DOHH2 (cell line): ENCODE measurements around the gene ASRGL1.

Source experiments
- H3F3A ChIP-seq: fragments of 200-600 bp; sonication (generic), shearing (Covaris generic); 2 replicates; pipeline ENCODE4 v1.6.0; 2016; ENCODE audit warnings: antibody characterized with exemption, mild to moderate bottlenecking; ENCODE audit not compliant: control insufficient read depth, insufficient read depth
- H3K27ac ChIP-seq: fragments of 200-600 bp; sonication (generic); 2 replicates; pipeline ENCODE4 v1.5.1; 2014; ENCODE audit warnings: low read depth, mild to moderate bottlenecking, low read length, moderate library complexity
- H3K27me3 ChIP-seq: fragments of 200-600 bp; sonication (generic); 2 replicates; pipeline ENCODE4 v1.6.1; 2014; ENCODE audit warnings: mild to moderate bottlenecking, low read length, mixed read lengths; ENCODE audit not compliant: control insufficient read depth
- H3K36me3 ChIP-seq: fragments of 200-600 bp; sonication (generic); 2 replicates; pipeline ENCODE4 v1.6.1; 2014; ENCODE audit warnings: mild to moderate bottlenecking, low read length, moderate library complexity, mixed read lengths; ENCODE audit not compliant: control insufficient read depth
- H3K4me1 ChIP-seq: fragments of 200-600 bp; sonication (generic); 2 replicates; pipeline ENCODE4 v1.6.1; 2014; ENCODE audit warnings: mild to moderate bottlenecking, low read length, mixed read lengths; ENCODE audit not compliant: control insufficient read depth
- H3K4me2 ChIP-seq: fragments of 200-600 bp; sonication (generic); 2 replicates; pipeline ENCODE4 v1.6.0; 2014; ENCODE audit warnings: mild to moderate bottlenecking, low read length, moderate library complexity
- H3K4me3 ChIP-seq: fragments of 200-600 bp; sonication (generic); 2 replicates; pipeline ENCODE4 v1.5.1; 2014; ENCODE audit warnings: mild to moderate bottlenecking, low read length, mixed read lengths
- H3K79me2 ChIP-seq: fragments of 200-600 bp; sonication (generic); 2 replicates; pipeline ENCODE4 v1.6.1; 2014; ENCODE audit warnings: mild to moderate bottlenecking, low read length, mixed read lengths; ENCODE audit not compliant: control insufficient read depth
- H3K9me2 ChIP-seq: fragments of 200-600 bp; sonication (generic); replicated peaks from 2 replicates; pipeline ENCODE4 v1.6.1; 2014; ENCODE audit warnings: mild to moderate bottlenecking, low read length, mixed read lengths; ENCODE audit not compliant: control insufficient read depth
- H3K9me3 ChIP-seq: fragments of 200-600 bp; sonication (generic); 2 replicates; pipeline ENCODE4 v1.6.1; 2014; ENCODE audit warnings: antibody characterized with exemption, low read length, mixed read lengths; ENCODE audit not compliant: control insufficient read depth, insufficient read depth
- H4K20me1 ChIP-seq: fragments of 200-600 bp; sonication (generic); 2 replicates; pipeline ENCODE4 v1.6.0; 2014; ENCODE audit warnings: low read depth, mild to moderate bottlenecking, antibody characterized with exemption, low read length, moderate library complexity; ENCODE audit not compliant: control insufficient read depth, insufficient read depth
- CTCF ChIP-seq: fragments of 200-600 bp; sonication (generic); IDR thresholded peaks from one replicate; pipeline ENCODE4 v1.5.1; 2014; ENCODE audit warnings: antibody characterized with exemption, mild to moderate bottlenecking, low read depth, low read length; ENCODE audit not compliant: poor library complexity, severe bottlenecking
- EZH2phosphoT487 ChIP-seq: fragments of 200-600 bp; sonication (generic); IDR thresholded peaks from 2 replicates; pipeline ENCODE4 v1.6.1; 2017; ENCODE audit warnings: borderline replicate concordance, mild to moderate bottlenecking, antibody characterized with exemption, low read length, moderate library complexity, mixed read lengths

ASRGL1 gene

DNA sequence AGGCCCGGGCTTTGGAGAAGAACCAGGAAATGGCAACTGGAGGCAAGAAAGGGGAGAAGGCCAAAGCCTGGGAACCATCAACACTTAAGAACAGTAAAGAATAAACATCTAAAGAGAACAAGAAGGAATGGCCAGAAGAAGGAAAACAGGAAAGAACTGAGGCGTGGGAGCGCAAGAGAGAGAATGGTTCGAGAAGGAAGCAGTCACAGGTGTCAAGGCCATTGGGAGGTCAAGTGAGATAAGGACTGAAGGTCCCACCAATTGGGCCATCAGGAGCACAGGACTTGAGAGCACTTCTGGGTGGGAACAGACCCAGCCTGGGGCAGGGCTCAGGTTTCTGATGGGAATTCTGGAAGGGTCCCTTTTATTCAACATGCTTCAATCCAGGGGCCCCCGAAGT, 80.9 kb downstream of the ASRGL1 start:
- Histone ChIP-seq H3K79me2 (no peaks in the 10 kb centered on the region), H3K9me3 (no peaks in the 10 kb centered on the region), H3F3A (no peaks in the 10 kb centered on the region), H3K4me2 (no peak overlapping the region), H3K36me3 (no peaks in the 10 kb centered on the region), H3K4me1 (no peaks in the 10 kb centered on the region), H3K27me3 (peaks cover 10% of the 10 kb centered on the region), H3K4me3 (no peak overlapping the region), H3K9me2 (no peaks in the 10 kb centered on the region), H3K27ac (no peak overlapping the region), H4K20me1 (no peaks in the 10 kb centered on the region)
- no peak for TF ChIP-seq CTCF
- no peak for TF ChIP-seq EZH2phosphoT487

DNA sequence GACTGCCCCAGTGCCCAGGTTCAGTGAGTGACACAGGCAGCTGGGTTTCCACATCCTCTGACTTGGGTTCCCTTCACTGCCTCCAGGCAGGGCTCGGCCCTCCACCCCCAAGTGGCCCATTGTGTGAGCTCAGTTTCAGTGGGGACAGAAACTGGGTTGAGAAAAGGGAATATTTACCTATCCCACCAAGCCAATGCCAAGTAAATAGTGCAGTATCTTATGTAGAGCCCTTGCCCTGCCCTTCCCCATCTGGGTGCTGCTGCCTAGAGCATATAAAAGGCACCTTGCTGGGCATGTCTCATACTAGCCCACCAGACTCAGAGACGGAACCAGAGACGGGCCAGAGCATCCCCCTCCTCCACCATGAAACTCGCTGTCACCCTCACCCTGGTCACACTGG, 81.5 kb downstream of the ASRGL1 start, which contains the start of gene SCGB1A1:
Gene SCGB1A1, plus strand, starts transcription at position 301 of the 400 bp plus-strand sequence. Its CDS starts 63 bp downstream, at position 364.
- Histone ChIP-seq H3K9me2 (no peaks in the 10 kb centered on the region), H3K79me2 (no peaks in the 10 kb centered on the region), H3K4me1 (no peaks in the 10 kb centered on the region), H3K4me2 (no peak within 1 kb of the TSS), H3K4me3 (no peak within 1 kb of the TSS), H3K27me3 (peaks cover 16% of the 10 kb centered on the region), H3K27ac (no peak within 1 kb of the TSS), H4K20me1 (no peaks in the 10 kb centered on the region), H3K36me3 (no peaks in the 10 kb centered on the region), H3F3A (no peaks in the 10 kb centered on the region), H3K9me3 (no peaks in the 10 kb centered on the region)
- TF ChIP-seq EZH2phosphoT487 (no peak), CTCF (no peak)

GRCh38 chr11:62419314-62419929, 82.2 kb downstream of the ASRGL1 start:
- Histone ChIP-seq H3K36me3 (no peaks in the 10 kb centered on the region), H3F3A (no peaks in the 10 kb centered on the region), H3K27me3 (peaks cover 19% of the 10 kb centered on the region), H3K9me2 (no peaks in the 10 kb centered on the region), H4K20me1 (no peaks in the 10 kb centered on the region), H3K4me2 (no peak overlapping the region), H3K9me3 (no peaks in the 10 kb centered on the region), H3K79me2 (no peaks in the 10 kb centered on the region), H3K4me1 (no peaks in the 10 kb centered on the region), H3K27ac (no peak overlapping the region), H3K4me3 (no peak overlapping the region)
- TF ChIP-seq EZH2phosphoT487, result no peak
- no peak for TF ChIP-seq CTCF
